Measurements from ENCODE around the gene HMSD. TPM values are rescaled to one million over a fixed set of nuclear protein-coding genes. Genes with fewer than 3 reads are reported as not detected.

The HMSD gene
- total and polyA plus RNA-seq, 2 of the 4 experiments (the other 2 are of a cell fraction) = 0.17 to 0.36 TPM

DNA sequence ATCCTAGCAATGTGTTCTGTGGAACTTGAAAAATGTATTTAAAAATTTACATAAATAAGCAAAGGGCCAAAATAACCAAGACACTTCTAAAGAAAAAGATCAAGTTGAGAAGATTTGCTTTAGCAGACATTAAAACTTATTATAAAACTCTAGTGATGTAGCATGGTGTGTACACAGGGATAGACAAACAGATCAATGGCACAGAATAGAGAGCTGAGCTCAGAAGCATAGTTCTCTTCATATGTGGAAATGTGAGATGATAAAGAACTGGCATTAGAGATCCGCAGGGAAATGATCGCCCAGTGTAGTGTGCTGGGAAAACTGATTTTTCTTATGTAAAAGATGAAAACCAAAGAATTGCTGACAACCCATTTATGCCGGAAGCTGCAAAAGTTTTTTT, 60.2 kb downstream of the HMSD start:
- H3K9me3 ChIP-seq (ENCODE audit: control insufficient read depth, insufficient read depth, low read length) = no peaks in the 10 kb centered on the region
- no peak overlapping the region for H3K56ac ChIP-seq (ENCODE audit: extremely low read depth, insufficient read depth, low read length)
- ChIA-PET POLR2A (ENCODE audit: unreplicated experiment) (no interaction called here), CTCF (interaction anchor here (1.3 to 1.4 kb wide), 2 partner anchors 14 to 15 kb away, joined by 3 to 4 read pairs; no protein-coding TSS in a partner anchor)
- H2AFZ ChIP-seq (replicated peaks; ENCODE audit: low read length, poor library complexity) = no peak overlapping the region
- no peak overlapping the region for H3K9ac ChIP-seq (ENCODE audit: low read depth, low read length)
- no peak overlapping the region for H3K27ac ChIP-seq (ENCODE audit: insufficient read depth, low read length)
- no peak overlapping the region for H3K4me3 ChIP-seq (ENCODE audit: insufficient read depth, low read depth, low read length)
- H2BK15ac ChIP-seq (ENCODE audit: low read depth, low read length) = no peak overlapping the region
- H2BK5ac ChIP-seq (ENCODE audit: low read depth, low read length, poor library complexity, severe bottlenecking) = no peak overlapping the region
- peaks cover under 1% of the 10 kb centered on the region; the same call in 1 of the 2 replicates for H3K27me3 ChIP-seq (ENCODE audit: control insufficient read depth, insufficient read depth, low read length)
- no peaks in the 10 kb centered on the region for H3K36me3 ChIP-seq (ENCODE audit: control insufficient read depth, insufficient read depth, low read length)
- H2BK120ac ChIP-seq (ENCODE audit: low read depth, low read length) = no peak overlapping the region
- TF ChIP-seq NFE2L2 (IDR thresholded peaks at IDR 0.05; ENCODE audit: low read depth, low read length) (no peak), BHLHE40 (IDR thresholded peaks at IDR 0.05; ENCODE audit: low read depth, low read length) (no peak), CEBPB (IDR thresholded peaks at IDR 0.05; ENCODE audit: low read depth, low read length) (no peak), MAFK (IDR thresholded peaks at IDR 0.05; ENCODE audit: low read depth, low read length) (peak; percentile 7; the same call in 1 of the 2 replicates)
- H3K4me1 ChIP-seq (ENCODE audit: control insufficient read depth, insufficient read depth, low read length) = no peaks in the 10 kb centered on the region
- H3K79me1 ChIP-seq (ENCODE audit: low read depth in 1 of 2, low read length in 2 of 2) = no peaks in the 10 kb centered on the region
- no peak overlapping the region for H4K91ac ChIP-seq (ENCODE audit: insufficient read depth, low read depth, low read length)
- no peak overlapping the region for H3K4ac ChIP-seq (ENCODE audit: low read depth, low read length)
- no peak overlapping the region for H4K5ac ChIP-seq (ENCODE audit: low read depth, low read length)
- H4K8ac ChIP-seq (ENCODE audit: low read depth in 2 of 2, low read length in 2 of 2) = no peak overlapping the region
- dilution Hi-C loops (cut with HindIII; ENCODE audit: low sequenced_read_pairs, unreplicated experiment) = no loop called here
- H3K18ac ChIP-seq (ENCODE audit: low read depth, low read length) = no peak overlapping the region
- no peaks in the 10 kb centered on the region for H4K20me1 ChIP-seq (ENCODE audit: insufficient read depth, low read length)
- no peak overlapping the region for H2BK20ac ChIP-seq (ENCODE audit: low read depth, low read length)
- in situ Hi-C loops (cut with MboI; ENCODE audit: low sequenced_read_pairs) = no loop called here
- DNase-seq = no peak
- H2AK5ac ChIP-seq (ENCODE audit: low read depth, low read length) = no peak overlapping the region
- no peak overlapping the region for H3K4me2 ChIP-seq (ENCODE audit: low read depth, low read length)
- BruUV-seq (replicated peaks) = no TSS peak
- no peaks in the 10 kb centered on the region for H3K9me1 ChIP-seq (ENCODE audit: insufficient read depth, low read length)
- no peak overlapping the region for H3K14ac ChIP-seq (replicated peaks; ENCODE audit: low read depth, low read length)
- intact Hi-C loops (cut with micrococcal nuclease) = no loop called here
- no peak overlapping the region for H2AK9ac ChIP-seq (replicated peaks; ENCODE audit: low read depth, low read length, poor library complexity)
- ATAC-seq (ENCODE audit: low read depth) = no peak
- WGBS, 2 experiments (ENCODE audit: extremely low coverage in 2 of 2, insufficient read length in 1 of 2) = 100% methylated on average over 3 of the region's 3 CpGs; no CpG with 5 or more reads in 1 of the 2 experiments
- no peak overlapping the region for H3K23ac ChIP-seq (ENCODE audit: low read depth, low read length)

Other genes with a start within 250 kb of the HMSD start
- 0.18 TPM in 1 of 2 replicates, not detected in the other for gene SERPINB11, start 246.3 kb upstream of the HMSD start, total RNA-seq (2012; rRNA removed)
- gene SERPINB11, start 246.3 kb upstream of the HMSD start, polyA plus RNA-seq (2012; rRNA removed) = 0.12 TPM in 1 of 2 replicates, not detected in the other
- gene SERPINB7, start 173.9 kb upstream of the HMSD start, total RNA-seq (2012; rRNA removed) = 100 and 120 TPM in 2 replicates
- 76.5 and 79.9 TPM in 2 replicates for gene SERPINB7, start 173.9 kb upstream of the HMSD start, polyA plus RNA-seq (2012; rRNA removed)
- 34.4 and 43.0 TPM in 2 replicates for gene SERPINB2, start 61.6 kb upstream of the HMSD start, total RNA-seq (2012; rRNA removed)
- 32.1 and 46.4 TPM in 2 replicates for gene SERPINB2, start 61.6 kb upstream of the HMSD start, polyA plus RNA-seq (2012; rRNA removed)
- not detected in 2 replicates for gene SERPINB10, start 41.3 kb upstream of the HMSD start, total RNA-seq (2012; rRNA removed)
- gene SERPINB10, start 41.3 kb upstream of the HMSD start, polyA plus RNA-seq (2012; rRNA removed) = not detected in 2 replicates
- 14.3 and 18.3 TPM in 2 replicates for gene SERPINB8, start 20.8 kb downstream of the HMSD start, total RNA-seq (2012; rRNA removed)
- 14.8 and 16.7 TPM in 2 replicates for gene SERPINB8, start 20.8 kb downstream of the HMSD start, polyA plus RNA-seq (2012; rRNA removed)
- not detected in 2 replicates for gene LINC00305, start 199.8 kb downstream of the HMSD start, total RNA-seq (2012; rRNA removed)
- not detected in 2 replicates for gene LINC00305, start 199.8 kb downstream of the HMSD start, polyA plus RNA-seq (2012; rRNA removed)

Measured in IMR-90 (cell line).